Measurements from ENCODE around the gene SYNPR.

Gene SYNPR

GRCh38 chr3:63333815-63334214 is 55.7 kb downstream of the SYNPR start:
- no peak overlapping the region for H3K4me3 ChIP-seq (ENCODE audit: low read depth, low read length)
- H3K27me3 ChIP-seq (ENCODE audit: insufficient read depth, low read depth, severe bottlenecking), result no peaks in the 10 kb centered on the region
- TF ChIP-seq CTCF (IDR thresholded peaks at IDR 0.05; ENCODE audit: low read depth, low read length), result no peak
- H3K36me3 ChIP-seq, result no peaks in the 10 kb centered on the region
- no peaks in the 10 kb centered on the region for H3K9me3 ChIP-seq (ENCODE audit: severe bottlenecking)
- DNase-seq, result no peak
- no peak overlapping the region for H3K27ac ChIP-seq

GRCh38 chr3:63338351-63338750 is 60.2 kb downstream of the SYNPR start:
- no peak for DNase-seq
- no peak overlapping the region for H3K27ac ChIP-seq
- no peaks in the 10 kb centered on the region for H3K27me3 ChIP-seq (ENCODE audit: insufficient read depth, low read depth, severe bottlenecking)
- no peaks in the 10 kb centered on the region for H3K36me3 ChIP-seq
- TF ChIP-seq CTCF (IDR thresholded peaks at IDR 0.05; ENCODE audit: low read depth, low read length), result no peak
- H3K4me3 ChIP-seq (ENCODE audit: low read depth, low read length), result no peak overlapping the region
- H3K9me3 ChIP-seq (ENCODE audit: severe bottlenecking), result peaks cover 3% of the 10 kb centered on the region

- Histone ChIP-seq H3K27ac (no peak overlapping the region), H3K36me3 (no peaks in the 10 kb centered on the region), H3K9me3 (ENCODE audit: severe bottlenecking) (peaks cover 3% of the 10 kb centered on the region), H3K27me3 (ENCODE audit: insufficient read depth, low read depth, severe bottlenecking) (no peaks in the 10 kb centered on the region), H3K4me3 (ENCODE audit: low read depth, low read length) (no peak overlapping the region)
- no peak for TF ChIP-seq CTCF (IDR thresholded peaks at IDR 0.05; ENCODE audit: low read depth, low read length)
- peak; percentile 41 for DNase-seq
Observed at GRCh38 chr3:63343674-63344073, 65.6 kb downstream of the SYNPR start.

GRCh38 chr3:63344661-63345060 is 66.6 kb downstream of the SYNPR start:
- TF ChIP-seq CTCF (IDR thresholded peaks at IDR 0.05; ENCODE audit: low read depth, low read length), result no peak
- Histone ChIP-seq H3K4me3 (ENCODE audit: low read depth, low read length) (no peak overlapping the region), H3K36me3 (no peaks in the 10 kb centered on the region), H3K27ac (no peak overlapping the region), H3K9me3 (ENCODE audit: severe bottlenecking) (peaks cover 3% of the 10 kb centered on the region), H3K27me3 (ENCODE audit: insufficient read depth, low read depth, severe bottlenecking) (no peaks in the 10 kb centered on the region)
- DNase-seq, result no peak

- H3K9me3 ChIP-seq (ENCODE audit: severe bottlenecking), result no peaks in the 10 kb centered on the region
- H3K27me3 ChIP-seq (ENCODE audit: insufficient read depth, low read depth, severe bottlenecking), result no peaks in the 10 kb centered on the region
- no peaks in the 10 kb centered on the region for H3K36me3 ChIP-seq
- no peak overlapping the region for H3K27ac ChIP-seq
- no peak overlapping the region for H3K4me3 ChIP-seq (ENCODE audit: low read depth, low read length)
- TF ChIP-seq CTCF (IDR thresholded peaks at IDR 0.05; ENCODE audit: low read depth, low read length), result peak; percentile 72
- peak; percentile 58 for DNase-seq
Observed at GRCh38 chr3:63349583-63350573, 71.8 kb downstream of the SYNPR start.

Data from WERI-Rb-1 (cell line).